Measurements from ENCODE around the gene MAP3K10. TPM values are rescaled to one million over a fixed set of nuclear protein-coding genes. Genes with fewer than 3 reads are reported as not detected.

Gene MAP3K10
- total RNA-seq (10 to 100 TPM; 18.6 to 22.2 (median 19.5) TPM), polyA plus RNA-seq (10 to 100 TPM; 10.7 to 35.1 (median 16.0) TPM)
- long read RNA-seq, donor 1, partial matches to known transcripts = 7 of 8 reads
- long read RNA-seq, donor 1, other reads (novel, unspliced or antisense) = 1 of 8 reads
- long read RNA-seq, donor 2, partial matches to known transcripts = 9 of 16 reads
- long read RNA-seq, donor 2, other reads (novel, unspliced or antisense) = 6 of 16 reads

DNA sequence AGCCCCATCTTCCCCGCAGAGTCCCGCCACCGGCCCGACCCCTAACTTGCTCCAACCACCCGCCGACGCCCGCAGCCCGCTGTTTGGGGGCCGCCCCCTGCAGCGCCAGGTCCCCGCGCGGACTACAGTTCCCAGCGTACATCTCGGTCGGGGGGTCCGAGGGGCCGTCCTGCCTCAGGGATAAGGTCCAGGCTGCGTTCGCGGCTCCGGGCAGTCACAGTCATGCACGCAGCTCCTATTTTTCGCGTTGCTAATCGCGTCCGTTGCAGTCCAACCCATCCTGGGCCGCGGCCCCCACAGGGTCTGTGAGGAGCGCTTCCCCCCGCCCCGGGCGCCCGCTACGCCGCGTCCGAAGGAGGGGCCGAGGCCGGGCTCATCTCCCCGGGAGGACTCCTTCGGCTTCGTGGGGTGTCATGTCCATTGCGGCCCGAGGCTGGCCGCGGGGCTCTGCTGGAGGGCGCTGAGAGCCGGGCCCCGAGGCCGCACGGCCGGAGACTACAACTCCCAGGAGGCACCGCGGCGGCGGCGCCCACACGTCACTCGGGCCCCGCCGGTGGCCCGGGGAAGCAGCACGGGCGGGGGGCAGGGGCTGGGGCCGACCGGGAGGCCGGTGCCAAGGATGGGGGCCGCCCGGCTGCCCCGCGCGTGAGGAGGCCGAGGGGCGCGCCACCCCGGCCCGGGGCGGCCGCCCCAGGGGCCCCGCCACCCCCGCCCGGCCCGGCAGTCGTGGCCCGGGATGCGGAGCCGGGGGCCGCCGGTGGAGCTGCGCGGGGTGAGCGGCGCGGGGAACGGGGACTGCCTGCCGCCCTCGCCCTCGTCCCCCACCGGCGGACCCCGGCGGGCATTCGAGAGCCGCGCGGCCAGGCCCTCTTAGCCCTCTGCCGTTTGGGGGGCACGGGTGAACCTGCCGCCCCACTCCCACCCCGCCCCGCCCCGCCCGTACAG lies at the start of gene MAP3K10:
TSS of gene MAP3K10 (plus strand) at position 536 of the 945 bp plus-strand sequence. CDS start 606 bp downstream, outside the sequence.
- DNase-seq (peak; percentile 83 to 91), ATAC-seq (peak; percentile 96 to 98 (median 96))
- Histone ChIP-seq H3K27me3 (ENCODE audit: insufficient read depth in 3 of 3, low read length in 2 of 3) (no peaks in the 10 kb centered on the region), H3K27ac (peak within 1 kb of the TSS; percentile 97), H3K36me3 (ENCODE audit: insufficient read depth in 1 of 2, low read depth in 1 of 2) (no peaks in the 10 kb centered on the region), H3K9me3 (no peaks in the 10 kb centered on the region), H3K4me3 (peak within 1 kb of the TSS; percentile 100), H3K4me1 (peaks cover 21% of the 10 kb centered on the region)
- WGBS, 3 donors = 0 to 1% (median 0%) methylated on average over 41 to 115 of the region's 116 CpGs
- intact Hi-C loops (cut with DNase I) = no loop called here
- TF ChIP-seq CTCF (IDR thresholded peaks at IDR 0.05) = no peak

GRCh38 chr19:40141551-40141950 lies 49.7 kb upstream of the MAP3K10 start:
- no peak for DNase-seq
- Histone ChIP-seq H3K36me3 (ENCODE audit: insufficient read depth in 1 of 2, low read depth in 1 of 2) (no peaks in the 10 kb centered on the region), H3K4me3 (no peak overlapping the region), H3K27ac (no peak overlapping the region), H3K27me3 (ENCODE audit: insufficient read depth in 3 of 3, low read length in 2 of 3) (peaks cover 0 to 2% (median 0%) of the 10 kb centered on the region in 3 donors), H3K9me3 (no peaks in the 10 kb centered on the region), H3K4me1 (peaks cover 6% of the 10 kb centered on the region)
- intact Hi-C loops (cut with DNase I) = loop anchor here (2.0 to 5.0 kb wide), 2 partner anchors 79 to 81 kb away; no protein-coding TSS in a partner anchor
- no peak for ATAC-seq
- 59 to 63% (median 62%) methylated on average over 3 of the region's 3 CpGs for WGBS, 3 donors
- TF ChIP-seq CTCF (IDR thresholded peaks at IDR 0.05) = no peak

GRCh38 chr19:40143612-40144011 lies 47.6 kb upstream of the MAP3K10 start:
- no peak for TF ChIP-seq CTCF (IDR thresholded peaks at IDR 0.05)
- peak in 2 of 4 donors; percentile 27 to 58 for ATAC-seq
- no peak for DNase-seq
- Histone ChIP-seq H3K9me3 (no peaks in the 10 kb centered on the region), H3K27me3 (ENCODE audit: insufficient read depth in 3 of 3, low read length in 2 of 3) (peaks cover 0 to 10% (median 7%) of the 10 kb centered on the region in 3 donors), H3K4me1 (peaks cover 6% of the 10 kb centered on the region), H3K27ac (no peak overlapping the region), H3K4me3 (no peak overlapping the region), H3K36me3 (ENCODE audit: insufficient read depth in 1 of 2, low read depth in 1 of 2) (no peaks in the 10 kb centered on the region)
- intact Hi-C loops (cut with DNase I) = loop anchor here in 1 of 2 donors (5.0 kb wide), 1 partner anchor 79 kb away; no protein-coding TSS in a partner anchor
- WGBS, 3 donors = 20 to 23% (median 21%) methylated on average over 5 of the region's 5 CpGs

GRCh38 chr19:40144151-40144550 lies 47.1 kb upstream of the MAP3K10 start:
- Histone ChIP-seq H3K36me3 (ENCODE audit: insufficient read depth in 1 of 2, low read depth in 1 of 2) (no peaks in the 10 kb centered on the region), H3K4me3 (no peak overlapping the region), H3K27ac (no peak overlapping the region), H3K4me1 (peaks cover 6% of the 10 kb centered on the region), H3K9me3 (no peaks in the 10 kb centered on the region), H3K27me3 (ENCODE audit: insufficient read depth in 3 of 3, low read length in 2 of 3) (peaks cover 0 to 10% (median 7%) of the 10 kb centered on the region in 3 donors)
- TF ChIP-seq CTCF (IDR thresholded peaks at IDR 0.05) = no peak
- no peak for DNase-seq
- WGBS, 3 donors = 26 to 42% (median 32%) methylated on average over 5 of the region's 5 CpGs
- ATAC-seq = no peak
- intact Hi-C loops (cut with DNase I) = loop anchor here in 1 of 2 donors (5.0 kb wide), 1 partner anchor 78 kb away; no protein-coding TSS in a partner anchor

Measured in psoas muscle (tissue), 8 donors.